ENCODE data around the gene MAP2. TPM values are rescaled to one million over a fixed set of nuclear protein-coding genes. Genes with fewer than 3 reads are reported as not detected.

The MAP2 gene
- total RNA-seq, 1 donor from 2014 or later = 7.2 TPM

GRCh38 chr2:209570194-209570593 is 146.3 kb downstream of the MAP2 start:
- H3K4me1 Mint-ChIP-seq (ENCODE audit: unreplicated experiment) = no peaks in the 10 kb centered on the region
- H3K36me3 Mint-ChIP-seq (ENCODE audit: unreplicated experiment) = no peaks in the 10 kb centered on the region
- H3K27me3 Mint-ChIP-seq (ENCODE audit: unreplicated experiment) = peaks cover 6% of the 10 kb centered on the region
- no peaks in the 10 kb centered on the region for H3K9me3 Mint-ChIP-seq (ENCODE audit: unreplicated experiment)
- H3K4me3 Mint-ChIP-seq (ENCODE audit: unreplicated experiment) = no peak overlapping the region
- no peak overlapping the region for H3K27ac Mint-ChIP-seq (ENCODE audit: unreplicated experiment)
- DNase-seq (ENCODE audit: extremely low spot score, unreplicated experiment) = no peak
- TF ChIP-seq, protein P1, sequence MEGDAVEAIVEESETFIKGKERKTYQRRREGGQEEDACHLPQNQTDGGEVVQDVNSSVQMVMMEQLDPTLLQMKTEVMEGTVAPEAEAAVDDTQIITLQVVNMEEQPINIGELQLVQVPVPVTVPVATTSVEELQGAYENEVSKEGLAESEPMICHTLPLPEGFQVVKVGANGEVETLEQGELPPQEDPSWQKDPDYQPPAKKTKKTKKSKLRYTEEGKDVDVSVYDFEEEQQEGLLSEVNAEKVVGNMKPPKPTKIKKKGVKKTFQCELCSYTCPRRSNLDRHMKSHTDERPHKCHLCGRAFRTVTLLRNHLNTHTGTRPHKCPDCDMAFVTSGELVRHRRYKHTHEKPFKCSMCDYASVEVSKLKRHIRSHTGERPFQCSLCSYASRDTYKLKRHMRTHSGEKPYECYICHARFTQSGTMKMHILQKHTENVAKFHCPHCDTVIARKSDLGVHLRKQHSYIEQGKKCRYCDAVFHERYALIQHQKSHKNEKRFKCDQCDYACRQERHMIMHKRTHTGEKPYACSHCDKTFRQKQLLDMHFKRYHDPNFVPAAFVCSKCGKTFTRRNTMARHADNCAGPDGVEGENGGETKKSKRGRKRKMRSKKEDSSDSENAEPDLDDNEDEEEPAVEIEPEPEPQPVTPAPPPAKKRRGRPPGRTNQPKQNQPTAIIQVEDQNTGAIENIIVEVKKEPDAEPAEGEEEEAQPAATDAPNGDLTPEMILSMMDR (IDR thresholded peaks at IDR 0.05) = no peak

DNA sequence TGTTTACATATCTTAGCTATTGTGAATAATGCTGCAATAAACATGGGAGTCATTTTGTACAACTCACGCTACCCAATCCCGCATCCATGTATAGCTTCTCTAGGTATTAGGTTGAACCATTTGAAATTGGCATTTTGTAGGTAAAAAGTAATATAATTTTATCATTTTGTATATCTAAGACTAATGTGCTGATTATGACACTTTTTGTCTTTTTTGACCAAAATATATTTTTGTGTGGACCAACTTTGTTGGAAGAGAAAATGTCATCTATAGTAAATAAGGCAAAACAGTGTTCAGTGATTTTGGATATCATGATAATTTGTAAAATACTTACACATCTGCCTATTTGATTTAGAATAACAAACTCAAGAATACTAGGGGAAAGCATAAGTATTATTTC is 150.7 kb downstream of the MAP2 start:
- TF ChIP-seq, protein P1 (IDR thresholded peaks at IDR 0.05) = no peak
- Mint-ChIP-seq H3K27me3 (ENCODE audit: unreplicated experiment) (peaks cover 6% of the 10 kb centered on the region), H3K4me3 (ENCODE audit: unreplicated experiment) (no peak overlapping the region), H3K27ac (ENCODE audit: unreplicated experiment) (no peak overlapping the region), H3K36me3 (ENCODE audit: unreplicated experiment) (no peaks in the 10 kb centered on the region), H3K9me3 (ENCODE audit: unreplicated experiment) (no peaks in the 10 kb centered on the region), H3K4me1 (ENCODE audit: unreplicated experiment) (peaks cover 2% of the 10 kb centered on the region)
- no peak for DNase-seq (ENCODE audit: extremely low spot score, unreplicated experiment)

- H3K27me3 Mint-ChIP-seq (ENCODE audit: unreplicated experiment) = peaks cover 8% of the 10 kb centered on the region
- H3K36me3 Mint-ChIP-seq (ENCODE audit: unreplicated experiment) = no peaks in the 10 kb centered on the region
- peaks cover 4% of the 10 kb centered on the region for H3K4me1 Mint-ChIP-seq (ENCODE audit: unreplicated experiment)
- no peak overlapping the region for H3K4me3 Mint-ChIP-seq (ENCODE audit: unreplicated experiment)
- H3K27ac Mint-ChIP-seq (ENCODE audit: unreplicated experiment) = no peak overlapping the region
- H3K9me3 Mint-ChIP-seq (ENCODE audit: unreplicated experiment) = no peaks in the 10 kb centered on the region
- no peak for DNase-seq (ENCODE audit: extremely low spot score, unreplicated experiment)
- TF ChIP-seq, protein P1 (IDR thresholded peaks at IDR 0.05) = peak; percentile 58
These were observed 153.8 kb downstream of the MAP2 start for GRCh38 chr2:209577376-209578357.

DNA sequence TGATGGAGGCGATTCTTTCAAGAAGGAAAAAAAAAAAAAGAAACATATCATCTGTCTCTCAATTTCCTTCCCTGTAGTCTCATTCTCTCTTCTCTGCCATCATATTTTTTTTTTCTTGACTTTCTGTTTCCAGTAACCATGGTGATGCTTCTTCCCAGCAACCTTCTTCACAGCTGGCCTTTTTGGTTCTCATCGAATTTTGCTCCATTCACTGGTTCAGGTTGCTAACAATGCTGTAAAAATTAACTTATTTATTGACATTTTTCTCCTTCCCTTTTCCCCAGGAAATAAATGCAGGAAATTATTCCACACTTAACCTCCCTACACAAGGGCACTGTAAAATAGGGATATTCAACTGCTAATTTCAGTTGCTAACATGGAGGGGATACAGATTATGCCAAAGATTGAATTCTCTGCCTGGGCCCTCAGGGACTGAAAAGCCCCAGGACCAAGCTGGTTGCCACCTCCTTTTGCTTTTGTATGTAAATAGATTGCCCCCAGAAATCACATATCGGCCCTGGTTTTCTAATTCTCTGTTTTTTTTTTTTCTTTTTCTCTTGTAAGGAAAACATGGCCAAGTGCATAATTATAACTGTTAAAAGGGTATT is 154.7 kb downstream of the MAP2 start:
- DNase-seq (ENCODE audit: extremely low spot score, unreplicated experiment) = no peak
- H3K36me3 Mint-ChIP-seq (ENCODE audit: unreplicated experiment) = no peaks in the 10 kb centered on the region
- no peak overlapping the region for H3K27ac Mint-ChIP-seq (ENCODE audit: unreplicated experiment)
- no peaks in the 10 kb centered on the region for H3K9me3 Mint-ChIP-seq (ENCODE audit: unreplicated experiment)
- H3K4me3 Mint-ChIP-seq (ENCODE audit: unreplicated experiment) = no peak overlapping the region
- TF ChIP-seq, protein P1 (IDR thresholded peaks at IDR 0.05) = no peak
- peaks cover 8% of the 10 kb centered on the region for H3K27me3 Mint-ChIP-seq (ENCODE audit: unreplicated experiment)
- peaks cover 4% of the 10 kb centered on the region for H3K4me1 Mint-ChIP-seq (ENCODE audit: unreplicated experiment)

DNA sequence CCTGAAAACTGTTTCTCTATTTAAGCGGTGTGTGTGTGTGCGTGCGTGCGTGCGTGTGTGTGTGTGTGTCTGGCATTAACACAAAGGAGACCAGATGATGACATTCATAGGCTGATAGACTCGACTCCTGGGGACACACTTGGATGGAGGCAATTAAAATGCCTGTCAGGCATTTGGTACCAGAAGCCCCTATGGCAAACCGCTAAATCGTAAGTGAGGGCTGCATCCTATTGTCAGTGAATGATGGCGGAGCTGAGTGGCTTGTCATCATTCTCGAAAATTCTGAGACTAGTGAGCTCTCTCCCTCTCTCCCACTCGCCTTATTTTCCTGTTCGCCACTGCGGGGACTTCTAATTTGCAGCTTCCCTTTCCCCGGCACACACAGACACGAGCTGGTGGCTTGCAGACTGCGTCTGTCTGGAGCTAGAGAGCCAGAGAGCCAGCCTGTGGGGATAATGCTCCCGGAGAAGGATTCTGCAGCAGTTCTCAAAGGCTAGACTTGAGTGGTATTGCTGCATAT is 155.4 kb downstream of the MAP2 start:
- DNase-seq (ENCODE audit: extremely low spot score, unreplicated experiment) = no peak
- Mint-ChIP-seq H3K9me3 (ENCODE audit: unreplicated experiment) (no peaks in the 10 kb centered on the region), H3K27me3 (ENCODE audit: unreplicated experiment) (peaks cover 8% of the 10 kb centered on the region), H3K27ac (ENCODE audit: unreplicated experiment) (no peak overlapping the region), H3K36me3 (ENCODE audit: unreplicated experiment) (no peaks in the 10 kb centered on the region), H3K4me1 (ENCODE audit: unreplicated experiment) (peaks cover 4% of the 10 kb centered on the region), H3K4me3 (ENCODE audit: unreplicated experiment) (peak overlapping the region; percentile 75)
- TF ChIP-seq, protein P1 (IDR thresholded peaks at IDR 0.05) = no peak

Data from osteocyte (in vitro differentiated cells).